ENCODE measurements around the gene SNRPD3.

SNRPD3 gene

GRCh38 chr22:24576778-24577177 is 21.0 kb downstream of the SNRPD3 start:
- no peak for DNase-seq

- no peak for DNase-seq
Observed at GRCh38 chr22:24578355-24579257, 22.8 kb downstream of the SNRPD3 start.

- DNase-seq, result no peak
Observed at GRCh38 chr22:24579258-24579601, 23.4 kb downstream of the SNRPD3 start.

- DNase-seq, result no peak
Observed at GRCh38 chr22:24580276-24580675, 24.5 kb downstream of the SNRPD3 start.

GRCh38 chr22:24582056-24582814 is 26.4 kb downstream of the SNRPD3 start:
- DNase-seq, result no peak

GRCh38 chr22:24583221-24584165 is 27.7 kb downstream of the SNRPD3 start:
- DNase-seq, result no peak

GRCh38 chr22:24584166-24584790 is 28.5 kb downstream of the SNRPD3 start:
- no peak for DNase-seq

GRCh38 chr22:24584871-24585411 is 29.1 kb downstream of the SNRPD3 start:
- no peak for DNase-seq

GRCh38 chr22:24585461-24585860 is 29.7 kb downstream of the SNRPD3 start:
- no peak for DNase-seq

- DNase-seq, result no peak
Observed at GRCh38 chr22:24585927-24586546, 30.2 kb downstream of the SNRPD3 start.

- DNase-seq, result no peak
Observed at GRCh38 chr22:24587251-24587650, 31.5 kb downstream of the SNRPD3 start.

GRCh38 chr22:24587948-24588347 is 32.1 kb downstream of the SNRPD3 start:
- no peak for DNase-seq

GRCh38 chr22:24588381-24588756 is 32.6 kb downstream of the SNRPD3 start:
- DNase-seq, result no peak

GRCh38 chr22:24588757-24589481 is 33.1 kb downstream of the SNRPD3 start:
- no peak for DNase-seq

- DNase-seq, result no peak
Observed at GRCh38 chr22:24589518-24590030, 33.8 kb downstream of the SNRPD3 start.

- no peak for DNase-seq
Observed at GRCh38 chr22:24590596-24591173, 34.9 kb downstream of the SNRPD3 start.

- no peak for DNase-seq
Observed at GRCh38 chr22:24591286-24591830, 35.6 kb downstream of the SNRPD3 start.

- DNase-seq, result no peak
Observed at GRCh38 chr22:24592058-24592850, 36.5 kb downstream of the SNRPD3 start.
